IMR-90 (cell line): Measurements from ENCODE around the gene STX18. TPM values are rescaled to one million over a fixed set of nuclear protein-coding genes. Genes with fewer than 3 reads are reported as not detected.

Experiments
- ATAC-seq: fragments of 200-7000 bp; cut with Tn5 transposase; 2 replicates; pipeline ENCODE4 v1.9.1; 2020; ENCODE audit warnings: low read depth, mild to moderate bottlenecking, moderate library complexity
- BruUV-seq: library from RNA; stranded (reverse); fragments of 400-500 nt; replicated peaks from 2 replicates; lab custom pipeline; 2021; lab: Mats Ljungman, UMichigan
- CTCF ChIA-PET: fragments of 300-600 bp; formaldehyde crosslinking; extraction: SDS; loops from one replicate; lab custom pipeline; 2021; ENCODE audit warnings: antibody characterized with exemption; lab: Yijun Ruan, JAX
- POLR2A ChIA-PET: fragments of 300-600 bp; sonication (Branson Sonifier 250); formaldehyde crosslinking; loops from one replicate; lab custom pipeline; 2022; ENCODE audit warnings: antibody characterized with exemption; ENCODE audit not compliant: unreplicated experiment; lab: Charles Lee
- DNase-seq: peaks from one replicate; pipeline ENCODE4 v3.0.0; 2013
- H2AFZ ChIP-seq: replicated peaks from 2 replicates; pipeline ENCODE3; 2013; ENCODE audit warnings: low read length, mild to moderate bottlenecking; ENCODE audit not compliant: poor library complexity
- H2AK5ac ChIP-seq: 2 replicates; pipeline ENCODE4 v1.6.1; 2013; ENCODE audit warnings: low read depth, low read length, inconsistent platforms
- H2AK9ac ChIP-seq: replicated peaks from 2 replicates; pipeline ENCODE3; 2013; ENCODE audit warnings: mild to moderate bottlenecking, low read depth, low read length, moderate library complexity; ENCODE audit not compliant: poor library complexity
- H2BK120ac ChIP-seq: 2 replicates; pipeline ENCODE4 v1.6.1; 2013; ENCODE audit warnings: low read depth, low read length, inconsistent platforms
- H2BK15ac ChIP-seq: 3 replicates; pipeline ENCODE4 v1.6.1; 2013; ENCODE audit warnings: low read depth, low read length, inconsistent platforms
- H2BK20ac ChIP-seq: 2 replicates; pipeline ENCODE4 v1.6.1; 2013; ENCODE audit warnings: low read depth, mild to moderate bottlenecking, inconsistent platforms, low read length, moderate library complexity
- H2BK5ac ChIP-seq: 2 replicates; pipeline ENCODE4 v1.6.1; 2013; ENCODE audit warnings: mild to moderate bottlenecking, low read depth, low read length, inconsistent platforms; ENCODE audit not compliant: poor library complexity, severe bottlenecking
- H3K14ac ChIP-seq: replicated peaks from 2 replicates; pipeline ENCODE4 v1.6.1; 2013; ENCODE audit warnings: low read depth, low read length, inconsistent platforms
- H3K18ac ChIP-seq: 2 replicates; pipeline ENCODE4 v1.6.1; 2013; ENCODE audit warnings: low read depth, low read length, control low read depth
- H3K23ac ChIP-seq: 2 replicates; pipeline ENCODE4 v1.6.1; 2013; ENCODE audit warnings: low read depth, low read length, inconsistent platforms
- H3K27ac ChIP-seq: 2 replicates; pipeline ENCODE4 v1.5.1; 2013; ENCODE audit warnings: mild to moderate bottlenecking, control low read depth, low read length; ENCODE audit not compliant: insufficient read depth
- H3K27me3 ChIP-seq: 2 replicates; pipeline ENCODE4 v1.6.1; 2013; ENCODE audit warnings: low read length; ENCODE audit not compliant: control insufficient read depth, insufficient read depth
- H3K36me3 ChIP-seq: 2 replicates; pipeline ENCODE4 v1.6.1; 2013; ENCODE audit warnings: low read length, mixed read lengths; ENCODE audit not compliant: control insufficient read depth, insufficient read depth
- H3K4ac ChIP-seq: 2 replicates; pipeline ENCODE4 v1.6.1; 2013; ENCODE audit warnings: low read depth, low read length, inconsistent platforms
- H3K4me1 ChIP-seq: 2 replicates; pipeline ENCODE4 v1.6.1; 2013; ENCODE audit warnings: low read length, mixed read lengths; ENCODE audit not compliant: control insufficient read depth, insufficient read depth
- H3K4me2 ChIP-seq: 2 replicates; pipeline ENCODE4 v1.6.1; 2013; ENCODE audit warnings: low read depth, mild to moderate bottlenecking, control low read depth, low read length, moderate library complexity
- H3K4me3 ChIP-seq: 2 replicates; pipeline ENCODE4 v1.5.1; 2013; ENCODE audit warnings: low read depth, mild to moderate bottlenecking, control low read depth, low read length, moderate library complexity; ENCODE audit not compliant: insufficient read depth
- H3K56ac ChIP-seq: 2 replicates; pipeline ENCODE4 v1.6.1; 2013; ENCODE audit warnings: low read length, inconsistent platforms; ENCODE audit not compliant: insufficient read depth; ENCODE audit errors: extremely low read depth
- H3K79me1 ChIP-seq, 2 experiments: 2 replicates each; pipeline ENCODE4 v1.6.1; 2013; ENCODE audit warnings: low read length in 2 of 2, inconsistent platforms in 1 of 2, low read depth in 1 of 2
- H3K9ac ChIP-seq: 2 replicates; pipeline ENCODE4 v1.6.1; 2013; ENCODE audit warnings: low read depth, low read length, control low read depth
- H3K9me1 ChIP-seq: 2 replicates; pipeline ENCODE4 v1.6.1; 2013; ENCODE audit warnings: low read length, inconsistent platforms; ENCODE audit not compliant: insufficient read depth
- H3K9me3 ChIP-seq: 2 replicates; pipeline ENCODE4 v1.6.1; 2013; ENCODE audit warnings: low read length; ENCODE audit not compliant: control insufficient read depth, insufficient read depth
- H4K20me1 ChIP-seq: 2 replicates; pipeline ENCODE4 v1.6.1; 2013; ENCODE audit warnings: low read length, inconsistent platforms; ENCODE audit not compliant: insufficient read depth
- H4K5ac ChIP-seq: 2 replicates; pipeline ENCODE4 v1.6.1; 2013; ENCODE audit warnings: mild to moderate bottlenecking, low read depth, low read length, control low read depth
- H4K8ac ChIP-seq, 2 experiments: 2 replicates each; pipeline ENCODE4 v1.6.1; 2013; ENCODE audit warnings: low read depth in 2 of 2, low read length in 2 of 2, control low read depth in 1 of 2, inconsistent platforms in 1 of 2
- H4K91ac ChIP-seq: 2 replicates; pipeline ENCODE4 v1.6.1; 2013; ENCODE audit warnings: low read depth, low read length, inconsistent platforms; ENCODE audit not compliant: insufficient read depth
- POLR2A ChIP-seq: IDR thresholded peaks from 2 replicates; pipeline ENCODE4 v1.6.1; 2012; ENCODE audit warnings: mild to moderate bottlenecking, low read depth, low read length
- WGBS, 2 experiments: methylation state at CpG; one replicate each; pipeline versions ENCODE4 v1.1.5 to v1.1.7; 2013; ENCODE audit warnings: missing lambda C conversion rate in 2 of 2; ENCODE audit not compliant: insufficient read length in 1 of 2; ENCODE audit errors: extremely low coverage in 2 of 2; 5-methylcytosine and 5-hydroxymethylcytosine counted together
- dilution Hi-C: fragments of 300-500 bp; cut with HindIII; formaldehyde crosslinking; loops from one replicate; pipeline ENCODE4 v1.14.3; 2018; ENCODE audit warnings: low sequenced_read_pairs; ENCODE audit not compliant: unreplicated experiment
- in situ Hi-C: fragments of 300-500 bp; cut with MboI; formaldehyde crosslinking; loops from 3 replicates; pipeline ENCODE4 v1.14.3; 2019; ENCODE audit warnings: low sequenced_read_pairs, inconsistent platforms, mixed read lengths
- intact Hi-C: fragments of 100-400 bp; cut with micrococcal nuclease; formaldehyde crosslinking; loops from 2 replicates; pipeline ENCODE4 v1.10.0; 2022
- polyA plus RNA-seq, 3 experiments: library from polyadenylated mRNA; depleted of rRNA; stranded (reverse); fragments of >200 nt; gene quantifications; 2 replicates each; pipeline ENCODE4 v1.2.3, GENCODE V29; 2012; ENCODE audit warnings: low replicate concordance in 1 of 3
- total RNA-seq: library from RNA; depleted of rRNA; stranded (reverse); fragments of >200 nt; gene quantifications from 2 replicates; pipeline ENCODE4 v1.2.3, GENCODE V29; 2012
- TF ChIP-seq, protein P1 (sequence below): fragments of 150-350 bp; IDR thresholded peaks from 2 replicates; pipeline ENCODE4 v1.6.1; 2016; ENCODE audit warnings: low read depth, mild to moderate bottlenecking, low read length, moderate library complexity, borderline replicate concordance

STX18 gene
- total and polyA plus RNA-seq, 2 of the 4 experiments (the other 2 are of a cell fraction): 20.1 to 23.4 TPM

DNA sequence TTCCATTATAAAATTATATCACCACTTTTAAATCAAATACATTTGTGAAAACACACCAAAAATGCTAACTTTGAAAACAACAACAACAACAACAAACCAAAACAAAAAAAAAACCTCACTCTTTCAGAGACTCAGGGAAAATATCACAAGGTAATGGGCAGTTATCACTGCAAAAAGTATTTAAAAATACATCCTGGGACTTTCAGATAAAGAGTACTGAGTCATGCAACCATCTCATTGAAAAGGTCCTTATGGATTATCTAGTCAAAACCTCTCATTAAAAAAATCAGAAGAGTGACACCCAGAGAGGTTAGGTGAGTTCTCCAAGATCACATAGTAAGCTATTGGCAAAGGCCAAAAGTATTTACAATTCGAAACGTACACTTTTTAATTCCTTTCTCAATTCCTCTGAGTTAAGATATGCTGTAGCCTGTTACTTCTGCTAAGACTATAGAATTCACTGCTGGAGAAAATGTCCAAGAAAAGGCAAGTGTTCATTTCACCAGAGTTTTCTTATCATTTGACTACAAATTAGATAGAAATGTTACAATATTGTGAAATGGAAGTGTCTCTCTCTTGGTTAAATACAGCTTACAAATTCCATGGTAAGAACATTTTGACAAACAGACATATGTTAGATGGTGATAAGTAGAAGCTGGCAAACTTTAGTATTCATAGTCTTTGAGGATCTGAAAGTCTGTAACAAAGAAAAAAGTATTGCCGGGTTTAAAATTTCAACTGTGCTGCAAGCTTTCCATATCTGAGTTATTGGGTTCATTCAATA is 9.3 kb downstream of the STX18 start:
- no peak overlapping the region for H3K4me3 ChIP-seq
- H3K9ac ChIP-seq: no peak overlapping the region
- H2BK20ac ChIP-seq: no peak overlapping the region
- WGBS, 2 experiments: no CpG with 5 or more reads among the region's 3 CpGs
- no peak overlapping the region for H2BK5ac ChIP-seq
- no peaks in the 10 kb centered on the region for H3K27me3 ChIP-seq
- H2BK120ac ChIP-seq: no peak overlapping the region
- H4K91ac ChIP-seq: no peak overlapping the region
- H3K27ac ChIP-seq: no peak overlapping the region
- no peaks in the 10 kb centered on the region for H3K9me3 ChIP-seq
- DNase-seq (no peak), ATAC-seq (no peak)
- peaks cover 16% of the 10 kb centered on the region for H3K9me1 ChIP-seq
- H3K4me2 ChIP-seq: no peak overlapping the region
- in situ Hi-C loops (no loop called here), intact Hi-C loops (no loop called here), dilution Hi-C loops (no loop called here)
- H3K23ac ChIP-seq: no peak overlapping the region
- H4K5ac ChIP-seq: no peak overlapping the region
- no peaks in the 10 kb centered on the region for H3K4me1 ChIP-seq
- ChIA-PET CTCF (interaction anchor here (1.2 to 1.4 kb wide), 2 partner anchors 13 to 40 kb away, joined by 3 read pairs; no protein-coding TSS in a partner anchor), POLR2A (no interaction called here)
- no peak overlapping the region for H2BK15ac ChIP-seq
- no peak overlapping the region for H3K56ac ChIP-seq
- TF ChIP-seq POLR2A: no peak
- TF ChIP-seq, protein P1, sequence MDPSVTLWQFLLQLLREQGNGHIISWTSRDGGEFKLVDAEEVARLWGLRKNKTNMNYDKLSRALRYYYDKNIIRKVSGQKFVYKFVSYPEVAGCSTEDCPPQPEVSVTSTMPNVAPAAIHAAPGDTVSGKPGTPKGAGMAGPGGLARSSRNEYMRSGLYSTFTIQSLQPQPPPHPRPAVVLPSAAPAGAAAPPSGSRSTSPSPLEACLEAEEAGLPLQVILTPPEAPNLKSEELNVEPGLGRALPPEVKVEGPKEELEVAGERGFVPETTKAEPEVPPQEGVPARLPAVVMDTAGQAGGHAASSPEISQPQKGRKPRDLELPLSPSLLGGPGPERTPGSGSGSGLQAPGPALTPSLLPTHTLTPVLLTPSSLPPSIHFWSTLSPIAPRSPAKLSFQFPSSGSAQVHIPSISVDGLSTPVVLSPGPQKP: no peak
- no peak overlapping the region for H2AFZ ChIP-seq
- H4K20me1 ChIP-seq: peaks cover 34% of the 10 kb centered on the region
- H3K4ac ChIP-seq: no peak overlapping the region
- H2AK5ac ChIP-seq: no peak overlapping the region
- no peak overlapping the region for H3K18ac ChIP-seq
- H3K14ac ChIP-seq: no peak overlapping the region
- H2AK9ac ChIP-seq: no peak overlapping the region
- peaks cover 32 to 65% of the 10 kb centered on the region in 2 experiments for H3K79me1 ChIP-seq
- H4K8ac ChIP-seq: no peak overlapping the region
- no TSS peak for BruUV-seq
- peaks cover 3% of the 10 kb centered on the region; the same call in 1 of the 2 replicates for H3K36me3 ChIP-seq
